Measurements from ENCODE around the gene PLA2G3.

GRCh38 chr22:31084811-31085492, 55.4 kb downstream of the PLA2G3 start:
- peak; percentile 82 to 87 for TF ChIP-seq CTCF (IDR thresholded peaks at IDR 0.05; ENCODE audit: extremely low read depth in 1 of 2, insufficient read depth in 1 of 2, low read depth in 1 of 2, low read length in 2 of 2)
- TF ChIP-seq FOS (IDR thresholded peaks at IDR 0.05; ENCODE audit: borderline replicate concordance, insufficient read depth, low read length), result no peak
- peak; percentile 73 for TF ChIP-seq POLR2AphosphoS5 (IDR thresholded peaks at IDR 0.05; ENCODE audit: insufficient read depth, low read depth, low read length)
